ENCODE measurements around the gene CDH12.

- TF ChIP-seq POLR2A (IDR thresholded peaks at IDR 0.05), result no peak
- TF ChIP-seq, protein P1, sequence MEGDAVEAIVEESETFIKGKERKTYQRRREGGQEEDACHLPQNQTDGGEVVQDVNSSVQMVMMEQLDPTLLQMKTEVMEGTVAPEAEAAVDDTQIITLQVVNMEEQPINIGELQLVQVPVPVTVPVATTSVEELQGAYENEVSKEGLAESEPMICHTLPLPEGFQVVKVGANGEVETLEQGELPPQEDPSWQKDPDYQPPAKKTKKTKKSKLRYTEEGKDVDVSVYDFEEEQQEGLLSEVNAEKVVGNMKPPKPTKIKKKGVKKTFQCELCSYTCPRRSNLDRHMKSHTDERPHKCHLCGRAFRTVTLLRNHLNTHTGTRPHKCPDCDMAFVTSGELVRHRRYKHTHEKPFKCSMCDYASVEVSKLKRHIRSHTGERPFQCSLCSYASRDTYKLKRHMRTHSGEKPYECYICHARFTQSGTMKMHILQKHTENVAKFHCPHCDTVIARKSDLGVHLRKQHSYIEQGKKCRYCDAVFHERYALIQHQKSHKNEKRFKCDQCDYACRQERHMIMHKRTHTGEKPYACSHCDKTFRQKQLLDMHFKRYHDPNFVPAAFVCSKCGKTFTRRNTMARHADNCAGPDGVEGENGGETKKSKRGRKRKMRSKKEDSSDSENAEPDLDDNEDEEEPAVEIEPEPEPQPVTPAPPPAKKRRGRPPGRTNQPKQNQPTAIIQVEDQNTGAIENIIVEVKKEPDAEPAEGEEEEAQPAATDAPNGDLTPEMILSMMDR (IDR thresholded peaks at IDR 0.05), result no peak
Measured at GRCh38 chr5:22754155-22754554, 99.0 kb downstream of the CDH12 start.

All from lower leg skin (tissue), 3 donors.